ENCODE results near the gene AEBP1.
"Not testable (repeated sequence)": the region's sequence is repeated elsewhere in the genome, so short reads cannot be mapped to it uniquely, and the experiment has no call there.

AEBP1 gene

DNA sequence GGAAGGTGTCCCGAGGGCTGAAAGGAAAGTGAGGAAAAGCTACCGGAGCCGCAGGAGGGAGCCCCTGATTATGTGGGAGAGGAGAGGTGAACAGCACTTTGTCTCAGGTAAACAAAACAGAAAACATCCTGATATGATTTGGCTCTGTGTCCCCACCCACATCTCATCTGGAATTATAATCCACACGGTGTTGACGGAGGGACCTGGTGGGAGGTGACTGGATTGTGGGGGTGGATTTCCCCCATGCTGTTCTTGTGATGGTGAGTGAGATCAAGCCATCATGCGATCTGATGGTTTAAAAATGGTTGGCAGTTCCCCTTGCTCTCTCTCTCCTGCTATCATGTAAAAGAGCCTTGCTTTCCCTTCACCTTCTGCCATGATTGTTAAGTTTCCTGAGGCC lies 16.2 kb downstream of the AEBP1 start:
- DNase-seq: no peak

DNA sequence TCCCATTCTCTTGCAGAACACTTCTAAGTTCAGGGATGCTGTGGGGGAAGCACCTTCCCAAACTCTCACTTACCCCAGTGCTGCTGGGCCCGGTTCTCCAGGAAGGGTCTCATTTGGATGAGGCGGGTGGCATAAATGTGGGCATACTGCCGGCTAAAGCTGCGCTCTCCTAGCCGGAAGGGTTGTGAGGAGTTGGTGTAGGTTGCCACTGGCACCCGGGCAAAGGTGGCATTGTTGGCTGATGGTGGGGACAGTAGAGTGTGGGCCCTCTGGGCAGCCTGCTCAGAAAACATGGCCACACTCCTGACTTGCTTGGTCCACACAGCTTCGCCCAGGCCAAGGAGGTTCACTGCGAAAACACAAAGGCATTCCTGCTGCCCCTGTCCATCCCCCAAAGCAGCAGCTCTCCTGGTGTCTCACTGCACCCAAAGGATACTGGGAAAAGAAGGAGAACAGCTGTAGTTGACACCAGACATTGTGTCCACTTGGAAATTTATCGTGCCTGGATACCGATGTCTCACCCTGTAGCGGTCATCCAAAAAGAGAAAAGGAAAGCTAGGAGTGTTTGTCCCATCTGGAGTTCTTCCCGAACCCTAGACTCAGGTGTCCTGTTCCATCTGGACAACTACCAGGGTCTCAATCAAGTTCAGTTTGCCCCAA lies 17.7 kb downstream of the AEBP1 start:
- no peak for DNase-seq

DNA sequence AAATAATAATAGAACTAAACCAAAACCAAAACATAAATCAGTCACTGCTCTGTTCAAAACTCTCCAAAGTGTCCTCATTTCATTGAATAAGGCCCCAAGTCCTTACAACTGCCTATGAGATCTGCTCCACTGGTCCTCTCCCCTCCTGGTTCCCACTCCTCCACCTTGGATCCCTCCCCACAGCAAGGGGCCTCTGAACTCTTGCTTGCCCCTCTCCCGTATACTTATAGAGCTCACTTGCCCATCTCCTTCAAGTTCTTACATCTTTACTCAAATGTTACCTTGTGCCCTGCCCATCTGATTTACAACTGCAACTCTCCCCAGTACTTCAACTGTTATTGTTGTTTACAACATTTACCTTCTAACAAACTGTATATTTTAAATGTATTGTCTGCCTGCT lies 18.4 kb downstream of the AEBP1 start:
- no peak for DNase-seq

GRCh38 chr7:44123190-44124003 lies 19.3 kb downstream of the AEBP1 start, which contains the start of gene POLD2:
POLD2 (minus strand) TSS chr7:44123548; CDS start chr7:44122053, 1,495 bp downstream.
- peak; percentile 96 for DNase-seq

- no peak for DNase-seq
These were observed 20.7 kb downstream of the AEBP1 start for GRCh38 chr7:44124822-44125202.

- not testable (repeated sequence) for DNase-seq
These were observed 22.4 kb downstream of the AEBP1 start for GRCh38 chr7:44126574-44126973.

- DNase-seq: no peak
These were observed 23.0 kb downstream of the AEBP1 start for GRCh38 chr7:44127161-44127560.

GRCh38 chr7:44128721-44129582 lies 24.8 kb downstream of the AEBP1 start:
- no peak for DNase-seq

GRCh38 chr7:44131173-44132029 lies 27.3 kb downstream of the AEBP1 start:
- no peak for DNase-seq

DNA sequence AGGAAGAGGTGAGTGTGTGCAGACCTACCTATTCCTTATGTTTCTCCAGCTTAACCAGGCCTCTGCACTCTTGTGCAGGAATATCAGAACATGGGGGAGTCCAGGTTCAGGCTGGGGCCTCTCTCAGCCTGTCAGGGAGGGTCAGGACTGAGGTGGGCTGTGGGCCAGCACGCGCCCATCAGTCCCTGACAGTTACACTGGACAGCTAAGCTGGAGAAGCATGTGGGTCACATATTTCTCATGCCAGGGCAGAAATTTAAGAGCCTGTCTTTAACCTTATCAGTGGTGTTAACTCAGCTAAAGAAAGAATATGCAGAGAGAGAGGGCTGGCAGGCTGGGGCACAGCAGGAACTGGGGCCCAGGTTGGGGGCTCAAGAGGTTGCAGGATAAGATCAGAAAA lies 27.9 kb downstream of the AEBP1 start:
- no peak for DNase-seq

DNA sequence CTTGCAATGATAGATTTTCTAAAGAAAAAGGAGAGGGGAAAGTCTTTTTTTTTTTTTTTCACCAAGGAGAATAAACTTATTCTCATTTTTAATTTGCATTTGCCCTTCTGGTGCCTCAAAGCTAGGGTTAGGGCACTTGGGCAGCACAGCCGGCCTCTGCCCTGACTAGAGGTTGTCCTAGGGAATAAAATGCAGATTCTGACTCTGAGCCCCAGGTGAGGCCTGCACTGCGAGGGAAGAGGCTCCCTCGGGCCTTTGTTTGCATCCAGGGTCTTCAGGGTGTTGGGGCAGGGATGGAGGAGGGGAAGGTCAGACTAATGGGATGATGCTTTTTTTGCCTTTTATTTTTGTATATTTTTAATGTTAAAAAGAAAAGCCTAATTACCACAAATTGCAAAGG lies 29.1 kb downstream of the AEBP1 start:
- DNase-seq: no peak

DNA sequence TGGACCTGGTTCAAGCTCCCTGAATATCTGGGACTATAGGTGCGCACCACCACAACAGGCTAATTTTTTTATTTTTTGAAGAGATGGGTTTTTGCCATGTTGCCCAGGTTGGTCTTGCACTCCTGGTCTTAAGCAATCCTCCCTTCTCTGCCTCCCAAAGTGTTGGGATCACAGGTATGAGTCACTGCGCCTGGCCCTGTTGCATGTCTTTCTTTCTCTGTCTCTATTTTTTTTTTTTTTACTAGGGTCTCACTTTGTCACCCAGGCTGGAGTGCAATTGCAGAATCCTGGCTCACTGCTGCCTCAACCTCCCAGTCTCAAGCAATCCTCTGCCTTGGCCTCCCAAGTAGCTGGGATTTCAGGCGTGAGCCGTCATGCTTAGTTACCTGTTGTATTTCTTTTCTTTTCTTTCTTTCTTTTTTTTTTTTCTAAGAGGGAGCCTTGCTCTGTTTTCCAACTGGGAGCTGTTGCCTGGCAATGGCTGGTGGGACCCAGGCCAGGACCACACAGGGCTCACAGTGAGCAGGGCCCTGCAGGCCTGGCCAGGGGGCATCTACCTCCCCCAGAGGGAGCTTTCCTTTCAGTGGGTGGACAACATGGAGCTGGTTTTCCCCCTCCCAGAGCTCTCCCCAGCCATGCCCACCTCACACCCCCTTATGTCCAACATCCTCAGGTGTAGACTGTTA lies 30.9 kb downstream of the AEBP1 start:
- DNase-seq: no peak

- no peak for DNase-seq
These were observed 32.6 kb downstream of the AEBP1 start for GRCh38 chr7:44136731-44137130.

DNA sequence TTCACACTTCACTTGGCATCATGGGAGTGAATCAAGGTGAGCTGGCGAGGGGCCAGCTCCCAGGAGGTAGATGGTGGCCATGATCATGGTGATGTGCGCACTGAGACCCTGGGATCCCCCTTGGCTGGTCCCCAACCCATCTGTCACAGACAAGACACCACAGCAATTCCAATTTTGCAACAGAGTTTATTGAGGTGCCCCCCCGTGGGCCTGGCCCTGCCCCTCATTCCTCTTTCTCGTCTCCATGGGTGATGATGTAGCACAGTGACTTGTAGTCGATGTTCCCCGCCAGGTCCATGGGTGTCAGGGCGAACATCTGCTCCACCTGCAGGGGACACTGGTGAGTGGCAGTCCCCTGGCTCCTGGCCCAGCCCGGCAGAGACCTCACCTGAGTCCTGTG lies 34.6 kb downstream of the AEBP1 start:
- DNase-seq: no peak

- no peak for DNase-seq
These were observed 35.3 kb downstream of the AEBP1 start for GRCh38 chr7:44139311-44140010.

- no peak for DNase-seq
These were observed 36.2 kb downstream of the AEBP1 start for GRCh38 chr7:44140341-44140740.

GRCh38 chr7:44141221-44141850 lies 37.2 kb downstream of the AEBP1 start, which contains the start of gene MYL7:
MYL7 (minus strand) TSS chr7:44141332; CDS start chr7:44141305, 27 bp downstream.
- DNase-seq: no peak

- no peak for DNase-seq
These were observed 37.9 kb downstream of the AEBP1 start for GRCh38 chr7:44142028-44142427.

DNA sequence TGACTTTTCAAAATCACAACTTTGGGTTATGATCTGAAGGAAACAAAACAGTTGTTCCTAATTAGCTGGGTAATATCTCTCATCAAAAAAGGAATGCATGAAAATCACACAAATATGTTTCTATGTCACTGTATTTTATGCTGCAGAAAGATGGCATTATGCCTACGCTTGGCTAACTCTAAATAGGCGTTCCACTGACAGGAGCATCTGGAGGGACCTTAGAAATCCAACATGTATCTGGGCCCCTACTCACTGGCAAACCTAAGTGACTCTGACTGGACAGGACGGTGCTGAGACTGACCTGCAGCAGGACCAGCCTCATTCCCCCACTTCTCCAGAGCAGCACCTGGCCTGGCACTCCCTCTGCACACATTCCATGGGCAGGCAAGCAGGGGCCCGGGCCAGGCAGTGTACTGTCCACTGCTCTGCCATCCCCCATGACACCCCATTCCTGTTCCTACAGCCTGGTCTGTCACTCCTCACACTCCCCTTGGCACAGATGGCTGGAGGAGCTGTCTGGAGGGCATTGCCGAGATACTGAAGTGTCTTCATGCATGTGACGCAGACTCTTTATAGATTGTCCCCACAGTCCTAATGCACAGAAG lies 39.6 kb downstream of the AEBP1 start:
- peak; percentile 16 for DNase-seq

- no peak for DNase-seq
These were observed 40.4 kb downstream of the AEBP1 start for GRCh38 chr7:44144426-44144967.
